ENCODE data around the gene TDP1.

TDP1 gene

GRCh38 chr14:90061685-90062126 is 106.0 kb downstream of the TDP1 start, which contains the start of gene KCNK13:
Gene KCNK13, plus strand, starts transcription at chr14:90061994. Its CDS starts 212 bp downstream, at chr14:90062206.
- POLR2A ChIA-PET, result no interaction called here
- H3K4me3 ChIP-seq (ENCODE audit: low read depth, low read length), result peak within 1 kb of the TSS; percentile 55
- DNase-seq (ENCODE audit: low read depth, low spot score), result no peak
- no peak for TF ChIP-seq CTCF (IDR thresholded peaks at IDR 0.05; ENCODE audit: insufficient read depth, low read length, missing control alignments)
- CTCF ChIA-PET, result interaction anchor here (1.0 to 3.4 kb wide), 3 partner anchors 39 to 174 kb away, joined by 3 to 14 read pairs (median 7); no protein-coding TSS in a partner anchor

- TF ChIP-seq CTCF (IDR thresholded peaks at IDR 0.05; ENCODE audit: insufficient read depth, low read length, missing control alignments), result no peak
- no peak for DNase-seq (ENCODE audit: low read depth, low spot score)
- ChIA-PET POLR2A (no interaction called here), CTCF (interaction anchor here (1.0 to 3.4 kb wide), 4 partner anchors 10 to 174 kb away, joined by 3 to 14 read pairs (median 5); no protein-coding TSS in a partner anchor)
- no peak overlapping the region for H3K4me3 ChIP-seq (ENCODE audit: low read depth, low read length)
Measured at GRCh38 chr14:90062127-90062794, 106.5 kb downstream of the TDP1 start.

GRCh38 chr14:90062822-90063539 is 107.3 kb downstream of the TDP1 start:
- H3K4me3 ChIP-seq (ENCODE audit: low read depth, low read length), result no peak overlapping the region
- TF ChIP-seq CTCF (IDR thresholded peaks at IDR 0.05; ENCODE audit: insufficient read depth, low read length, missing control alignments), result no peak
- CTCF ChIA-PET, result interaction anchor here (1.0 to 3.4 kb wide), 4 partner anchors 9 to 173 kb away, joined by 3 to 14 read pairs (median 5); no protein-coding TSS in a partner anchor
- no peak for DNase-seq (ENCODE audit: low read depth, low spot score)
- POLR2A ChIA-PET, result no interaction called here

- POLR2A ChIA-PET, result no interaction called here
- DNase-seq (ENCODE audit: low read depth, low spot score), result no peak
- no peak overlapping the region for H3K4me3 ChIP-seq (ENCODE audit: low read depth, low read length)
- CTCF ChIA-PET, result interaction anchor here (0.7 to 1.9 kb wide), 2 partner anchors 10 to 163 kb away, joined by 3 to 5 read pairs; no protein-coding TSS in a partner anchor
- no peak for TF ChIP-seq CTCF (IDR thresholded peaks at IDR 0.05; ENCODE audit: insufficient read depth, low read length, missing control alignments)
Measured at GRCh38 chr14:90072350-90072749, 116.6 kb downstream of the TDP1 start.

GRCh38 chr14:90079576-90079975 is 123.8 kb downstream of the TDP1 start:
- CTCF ChIA-PET, result no interaction called here

More at GRCh38 chr14:90079576-90079975, 123.8 kb downstream of the TDP1 start:
- H3K4me3 ChIP-seq (ENCODE audit: low read depth, low read length), result no peak overlapping the region
- no peak for TF ChIP-seq CTCF (IDR thresholded peaks at IDR 0.05; ENCODE audit: insufficient read depth, low read length, missing control alignments)
- POLR2A ChIA-PET, result no interaction called here
- no peak for DNase-seq (ENCODE audit: low read depth, low spot score)

All from AG04449 (cell line).